Measurements from ENCODE around the gene DNAH2. TPM values are rescaled to one million over a fixed set of nuclear protein-coding genes. Genes with fewer than 3 reads are reported as not detected.

DNAH2 gene
- total and polyA plus RNA-seq, 2 of the 4 experiments (the other 2 are of a cell fraction) = under 0.01 to 0.02 TPM

- Histone ChIP-seq H2AFZ (replicated peaks; ENCODE audit: low read length, poor library complexity) (no peak overlapping the region), H3K36me3 (ENCODE audit: control insufficient read depth, insufficient read depth, low read length) (peaks cover 17% of the 10 kb centered on the region), H3K9me1 (ENCODE audit: insufficient read depth, low read length) (peaks cover 5% of the 10 kb centered on the region; the same call in 1 of the 2 replicates), H3K27me3 (ENCODE audit: control insufficient read depth, insufficient read depth, low read length) (no peaks in the 10 kb centered on the region), H3K4me3 (ENCODE audit: insufficient read depth, low read depth, low read length) (no peak overlapping the region), H3K9ac (ENCODE audit: low read depth, low read length) (peak overlapping the region; percentile 15; the same call in 1 of the 2 replicates), H2AK5ac (ENCODE audit: low read depth, low read length) (no peak overlapping the region), H3K79me1 (ENCODE audit: low read depth in 1 of 2, low read length in 2 of 2) (peaks cover 4 to 38% of the 10 kb centered on the region in 2 experiments; a peak in 3 of 4 replicates), H2BK15ac (ENCODE audit: low read depth, low read length) (no peak overlapping the region), H2AK9ac (replicated peaks; ENCODE audit: low read depth, low read length, poor library complexity) (no peak overlapping the region), H3K9me3 (ENCODE audit: control insufficient read depth, insufficient read depth, low read length) (no peaks in the 10 kb centered on the region), H2BK120ac (ENCODE audit: low read depth, low read length) (no peak overlapping the region), H4K91ac (ENCODE audit: insufficient read depth, low read depth, low read length) (no peak overlapping the region), H4K8ac (ENCODE audit: low read depth in 2 of 2, low read length in 2 of 2) (peak overlapping the region; percentile 7 to 49; a peak in 1 of 4 replicates), H3K56ac (ENCODE audit: extremely low read depth, insufficient read depth, low read length) (no peak overlapping the region), H3K23ac (ENCODE audit: low read depth, low read length) (peak overlapping the region; percentile 34; the same call in 1 of the 2 replicates), H3K4me1 (ENCODE audit: control insufficient read depth, insufficient read depth, low read length) (peaks cover 8% of the 10 kb centered on the region), H3K14ac (replicated peaks; ENCODE audit: low read depth, low read length) (0 out of 2 replicates have a peak overlapping the region, but pooled peaks have one; percentile 2), H3K18ac (ENCODE audit: low read depth, low read length) (no peak overlapping the region; the same call in 1 of the 2 replicates), H3K4ac (ENCODE audit: low read depth, low read length) (peak overlapping the region; percentile 30; the same call in 1 of the 2 replicates), H3K4me2 (ENCODE audit: low read depth, low read length) (peak overlapping the region; percentile 48), H2BK5ac (ENCODE audit: low read depth, low read length, poor library complexity, severe bottlenecking) (no peak overlapping the region), H2BK20ac (ENCODE audit: low read depth, low read length) (no peak overlapping the region), H4K5ac (ENCODE audit: low read depth, low read length) (peak overlapping the region; percentile 15; the same call in 1 of the 2 replicates), H3K27ac (ENCODE audit: insufficient read depth, low read length) (peak overlapping the region; percentile 49; the same call in 1 of the 2 replicates), H4K20me1 (ENCODE audit: insufficient read depth, low read length) (no peaks in the 10 kb centered on the region)
- dilution Hi-C loops (cut with HindIII; ENCODE audit: low sequenced_read_pairs, unreplicated experiment) (no loop called here), intact Hi-C loops (cut with micrococcal nuclease) (no loop called here), in situ Hi-C loops (cut with MboI; ENCODE audit: low sequenced_read_pairs) (no loop called here)
- WGBS, 2 experiments (ENCODE audit: extremely low coverage in 2 of 2, insufficient read length in 1 of 2) = no CpG with 5 or more reads among the region's 3 CpGs
- DNase-seq (no peak), ATAC-seq (ENCODE audit: low read depth) (no peak)
- BruUV-seq (replicated peaks) = no TSS peak
- POLR2A ChIA-PET (ENCODE audit: unreplicated experiment) = no interaction called here
- CTCF ChIA-PET = no interaction called here
- TF ChIP-seq MXI1 (IDR thresholded peaks at IDR 0.05; ENCODE audit: borderline replicate concordance, low read depth, low read length) = no peak
- no peak for TF ChIP-seq CEBPB (IDR thresholded peaks at IDR 0.05; ENCODE audit: low read depth, low read length)
- TF ChIP-seq MAZ (IDR thresholded peaks at IDR 0.05; ENCODE audit: borderline replicate concordance, low read depth, low read length) = no peak
- TF ChIP-seq CTCF (conservative IDR thresholded peaks at IDR 0.05; ENCODE audit: low read depth, low read length) = no peak
- no peak for TF ChIP-seq ELK1 (IDR thresholded peaks at IDR 0.05; ENCODE audit: borderline replicate concordance, low read depth, low read length)
- no peak for TF ChIP-seq NFE2L2 (IDR thresholded peaks at IDR 0.05; ENCODE audit: low read depth, low read length)
- no peak for TF ChIP-seq RCOR1 (IDR thresholded peaks at IDR 0.05; ENCODE audit: insufficient replicate concordance, low read length)
- no peak for TF ChIP-seq RAD21 (IDR thresholded peaks at IDR 0.05; ENCODE audit: low read length)
- no peak for TF ChIP-seq RFX5 (IDR thresholded peaks at IDR 0.05; ENCODE audit: low read depth, low read length)
- no peak for TF ChIP-seq POLR2A (IDR thresholded peaks at IDR 0.05; ENCODE audit: low read depth, low read length)
- TF ChIP-seq FOS (IDR thresholded peaks at IDR 0.05; ENCODE audit: low read depth, low read length) = no peak
Measured at GRCh38 chr17:7882629-7883028, 165.1 kb downstream of the DNAH2 start.
